ENCODE results near the gene EFCAB6.

DNA sequence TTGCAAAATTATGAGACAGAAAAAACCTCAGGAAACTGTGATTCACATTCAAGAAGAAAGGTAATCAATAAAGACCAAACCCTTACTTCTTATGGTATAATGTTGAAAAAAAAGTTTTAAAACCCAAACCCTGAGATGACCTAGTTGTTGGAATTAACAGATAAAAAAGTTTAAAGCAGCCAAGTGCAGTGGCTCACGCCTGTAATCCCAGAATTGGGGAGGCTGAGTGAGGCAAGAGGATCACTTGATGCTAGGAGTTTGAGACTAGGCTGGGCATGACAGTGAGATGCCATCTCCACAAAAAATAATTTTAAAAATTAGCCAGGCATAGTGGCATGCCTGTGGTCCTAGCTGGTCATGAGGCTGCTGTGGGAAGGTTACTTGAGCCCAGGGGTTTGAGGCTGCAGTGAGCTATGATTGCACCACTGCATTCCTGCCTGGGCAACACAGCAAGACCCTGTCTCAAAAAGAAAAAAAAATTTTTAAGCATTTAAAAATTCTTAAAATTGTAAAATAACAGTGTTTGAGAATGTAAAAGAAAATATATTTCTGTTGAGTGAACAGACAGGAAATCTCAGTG lies 85.1 kb downstream of the EFCAB6 start:
- TF ChIP-seq, protein P1, sequence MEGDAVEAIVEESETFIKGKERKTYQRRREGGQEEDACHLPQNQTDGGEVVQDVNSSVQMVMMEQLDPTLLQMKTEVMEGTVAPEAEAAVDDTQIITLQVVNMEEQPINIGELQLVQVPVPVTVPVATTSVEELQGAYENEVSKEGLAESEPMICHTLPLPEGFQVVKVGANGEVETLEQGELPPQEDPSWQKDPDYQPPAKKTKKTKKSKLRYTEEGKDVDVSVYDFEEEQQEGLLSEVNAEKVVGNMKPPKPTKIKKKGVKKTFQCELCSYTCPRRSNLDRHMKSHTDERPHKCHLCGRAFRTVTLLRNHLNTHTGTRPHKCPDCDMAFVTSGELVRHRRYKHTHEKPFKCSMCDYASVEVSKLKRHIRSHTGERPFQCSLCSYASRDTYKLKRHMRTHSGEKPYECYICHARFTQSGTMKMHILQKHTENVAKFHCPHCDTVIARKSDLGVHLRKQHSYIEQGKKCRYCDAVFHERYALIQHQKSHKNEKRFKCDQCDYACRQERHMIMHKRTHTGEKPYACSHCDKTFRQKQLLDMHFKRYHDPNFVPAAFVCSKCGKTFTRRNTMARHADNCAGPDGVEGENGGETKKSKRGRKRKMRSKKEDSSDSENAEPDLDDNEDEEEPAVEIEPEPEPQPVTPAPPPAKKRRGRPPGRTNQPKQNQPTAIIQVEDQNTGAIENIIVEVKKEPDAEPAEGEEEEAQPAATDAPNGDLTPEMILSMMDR (IDR thresholded peaks at IDR 0.05), result no peak
- TF ChIP-seq POLR2A (IDR thresholded peaks at IDR 0.05), result no peak

All from heart left ventricle (tissue), 13 donors.